K562 (cell line): ENCODE data around the gene MPIG6B. TPM values are rescaled to one million over a fixed set of nuclear protein-coding genes. Genes with fewer than 3 reads are reported as not detected.

ENCODE experiments used
- DNMT1 ChIP-seq: fragments of 450-650 bp; IDR thresholded peaks from 2 replicates; pipeline ENCODE4 v1.6.1; 2016; ENCODE audit warnings: antibody characterized with exemption, mild to moderate bottlenecking
- ELK1 ChIP-seq: sonication (generic); formaldehyde crosslinking; IDR thresholded peaks from 2 replicates; pipeline ENCODE4 v1.8.1; 2022; ENCODE audit warnings: missing genetic modification reagents
- KLF10 ChIP-seq: fragments of 250-450 bp; sonication (Bioruptor Pico); IDR thresholded peaks from 2 replicates; pipeline ENCODE4 v1.6.1; 2021; ENCODE audit warnings: matching md5 sums
- MYBL2 ChIP-seq, 2 experiments: fragments of 450-650 bp in 1 of 2; sonication (generic) in 1 of 2; formaldehyde crosslinking in 1 of 2; IDR thresholded peaks; 2 replicates each; pipeline versions ENCODE4 v1.6.1 to v1.8.1; 2017 to 2022; ENCODE audit warnings: borderline replicate concordance in 1 of 2, inconsistent platforms in 1 of 2, low read depth in 1 of 2, mild to moderate bottlenecking in 1 of 2, missing genetic modification reagents in 1 of 2, moderate library complexity in 1 of 2
- OTX1 ChIP-seq: fragments of 450-650 bp; formaldehyde crosslinking; IDR thresholded peaks from 2 replicates; pipeline ENCODE4 v1.4.0; 2022; ENCODE audit warnings: mild to moderate bottlenecking
- RBM22 ChIP-seq: fragments of 200-400 bp; formaldehyde crosslinking; IDR thresholded peaks from 2 replicates; pipeline ENCODE4 v1.6.1; 2018; ENCODE audit warnings: low read length, low read depth; ENCODE audit not compliant: poor library complexity, severe bottlenecking
- RERE ChIP-seq: sonication (generic); formaldehyde crosslinking; IDR thresholded peaks from 2 replicates; pipeline ENCODE4 v1.8.0; 2023; ENCODE audit warnings: missing genetic modification reagents, mild to moderate bottlenecking, borderline replicate concordance
- ZBTB1 ChIP-seq: sonication (generic); formaldehyde crosslinking; IDR thresholded peaks from 2 replicates; pipeline ENCODE4 v1.8.1; 2023; ENCODE audit warnings: missing genetic modification reagents, low read depth, mild to moderate bottlenecking, borderline replicate concordance
- ZBTB9 ChIP-seq: fragments of 450-650 bp; formaldehyde crosslinking; IDR thresholded peaks from 2 replicates; pipeline ENCODE4 v1.4.0; 2020; ENCODE audit warnings: mild to moderate bottlenecking, moderate library complexity
- ZNF12 ChIP-seq: sonication (generic); formaldehyde crosslinking; IDR thresholded peaks from 2 replicates; pipeline ENCODE4 v1.4.0; 2020; ENCODE audit warnings: mild to moderate bottlenecking, missing genetic modification reagents
- polyA plus RNA-seq, 8 experiments: library from polyadenylated mRNA; depleted of rRNA in 4 of 8; stranded (reverse) in 5 of 8; unstranded in 3 of 8; fragments of >200 nt; fragmentation: Nextera tagmentation in 2 of 8; fragmentation: Illumina TruSeq in 1 of 8; extraction: Ambion mirVana in 2 of 8; extraction: Trizol in 1 of 8; gene quantifications; 2 replicates each; pipeline versions ENCODE4 v1.2.1 to v1.2.3, GENCODE V29; 2011 to 2014; ENCODE audit warnings: inconsistent platforms in 1 of 8, missing spikeins in 1 of 8
- total RNA-seq, 7 experiments: library from RNA; depleted of rRNA in 6 of 7; stranded (reverse); fragments of >200 nt in 6 of 7; fragmentation: Illumina TruSeq in 2 of 7; extraction: Trizol in 2 of 7; gene quantifications; 2 replicates each; pipeline versions ENCODE4 v1.2.1 to v1.2.3, GENCODE V29; 2011 to 2021; ENCODE audit warnings: low replicate concordance in 1 of 7

Gene MPIG6B
- total and polyA plus RNA-seq, 9 of the 15 experiments (the other 6 are each of a cell fraction or from before 2014, with no cell fraction given), result 0.11 to 1.2 (median 0.28) TPM; not detected in 1

GRCh38 chr6:31710523-31711219, 12.5 kb upstream of the MPIG6B start (continued):
- TF ChIP-seq MYBL2 (IDR thresholded peaks at IDR 0.05; ENCODE audit: low read depth) (no peak), MYBL2 (CRISPR knock-in tag; IDR thresholded peaks at IDR 0.05; ENCODE audit: borderline replicate concordance) (no peak), DNMT1 (no peak), ELK1 (CRISPR knock-in tag) (no peak), ZNF12 (CRISPR knock-in tag) (no peak), ZBTB9 (CRISPR knock-in tag) (no peak), OTX1 (CRISPR knock-in tag) (peak; percentile 58; the same call in 1 of the 2 replicates), KLF10 (no peak), RERE (CRISPR knock-in tag) (no peak), RBM22 (no peak), ZBTB1 (CRISPR knock-in tag) (no peak)
